Trophoblast cell (in vitro differentiated cells and primary cell): ENCODE data around the gene SMYD3.

ENCODE experiments used
- DNase-seq, 2 donors: peaks; one replicate each; pipeline ENCODE4 v3.0.0-alpha.2; 2016
- H2AFZ ChIP-seq: 2 replicates; pipeline ENCODE4 v1.6.1; 2013; ENCODE audit warnings: low read length, moderate library complexity, mild to moderate bottlenecking; ENCODE audit not compliant: insufficient read depth, poor library complexity
- H2AK5ac ChIP-seq: 2 replicates; pipeline ENCODE4 v1.6.1; 2013; ENCODE audit warnings: mild to moderate bottlenecking, low read length
- H2BK120ac ChIP-seq: 2 replicates; pipeline ENCODE4 v1.6.1; 2013; ENCODE audit warnings: low read length, mild to moderate bottlenecking, moderate library complexity; ENCODE audit not compliant: insufficient read depth, poor library complexity
- H2BK12ac ChIP-seq: 2 replicates; pipeline ENCODE4 v1.6.1; 2013; ENCODE audit warnings: mild to moderate bottlenecking, low read length, moderate library complexity
- H2BK5ac ChIP-seq: 2 replicates; pipeline ENCODE4 v1.6.1; 2013; ENCODE audit warnings: low read length, low read depth, moderate library complexity, mild to moderate bottlenecking; ENCODE audit not compliant: poor library complexity
- H3K14ac ChIP-seq: 2 replicates; pipeline ENCODE4 v1.6.1; 2013; ENCODE audit warnings: mild to moderate bottlenecking, low read length
- H3K18ac ChIP-seq: 2 replicates; pipeline ENCODE4 v1.6.1; 2013; ENCODE audit warnings: mild to moderate bottlenecking, low read length
- H3K23ac ChIP-seq: 2 replicates; pipeline ENCODE4 v1.6.1; 2013; ENCODE audit warnings: low read length
- H3K27ac ChIP-seq: 2 replicates; pipeline ENCODE4 v1.5.1; 2013; ENCODE audit warnings: low read depth, mild to moderate bottlenecking, inconsistent platforms, low read length, moderate library complexity
- H3K27me3 ChIP-seq: 2 replicates; pipeline ENCODE4 v1.6.1; 2013; ENCODE audit warnings: inconsistent platforms, mild to moderate bottlenecking, low read length, moderate library complexity; ENCODE audit not compliant: insufficient read depth
- H3K36me3 ChIP-seq, 2 experiments: 1 replicate in 1 of 2; 2 replicates in 1 of 2; pipeline ENCODE4 v1.6.1; 2013; ENCODE audit warnings: low read length in 2 of 2, mild to moderate bottlenecking in 2 of 2, moderate library complexity in 1 of 2; ENCODE audit not compliant: insufficient read depth in 2 of 2, control insufficient read depth in 1 of 2
- H3K4ac ChIP-seq: 2 replicates; pipeline ENCODE4 v1.6.1; 2013; ENCODE audit warnings: low read depth, mild to moderate bottlenecking, low read length, moderate library complexity
- H3K4me1 ChIP-seq, 2 experiments: 1 replicate in 1 of 2; 2 replicates in 1 of 2; pipeline ENCODE4 v1.6.1; 2013; ENCODE audit warnings: low read length in 2 of 2, mild to moderate bottlenecking in 2 of 2, moderate library complexity in 1 of 2; ENCODE audit not compliant: insufficient read depth in 2 of 2, control insufficient read depth in 1 of 2
- H3K4me2 ChIP-seq: 2 replicates; pipeline ENCODE4 v1.6.1; 2013; ENCODE audit warnings: inconsistent platforms, mild to moderate bottlenecking, low read length, moderate library complexity
- H3K4me3 ChIP-seq: 2 replicates; pipeline ENCODE4 v1.5.1; 2013; ENCODE audit warnings: mild to moderate bottlenecking, low read depth, low read length, inconsistent platforms
- H3K79me1 ChIP-seq: one replicate; pipeline ENCODE4 v1.6.1; 2013; ENCODE audit warnings: low read length
- H3K79me2 ChIP-seq: 2 replicates; pipeline ENCODE4 v1.6.1; 2013; ENCODE audit warnings: low read length, mild to moderate bottlenecking; ENCODE audit not compliant: control insufficient read depth, insufficient read depth, poor library complexity
- H3K9ac ChIP-seq: 2 replicates; pipeline ENCODE4 v1.6.1; 2013; ENCODE audit warnings: mild to moderate bottlenecking, low read length
- H3K9me3 ChIP-seq: 2 replicates; pipeline ENCODE4 v1.6.1; 2013; ENCODE audit warnings: low read depth, mild to moderate bottlenecking, control low read depth, inconsistent platforms, low read length; ENCODE audit not compliant: insufficient read depth
- H4K12ac ChIP-seq: 2 replicates; pipeline ENCODE4 v1.6.1; 2013; ENCODE audit warnings: low read depth, mild to moderate bottlenecking, low read length, moderate library complexity
- H4K8ac ChIP-seq: 2 replicates; pipeline ENCODE4 v1.6.1; 2013; ENCODE audit warnings: low read depth, mild to moderate bottlenecking, low read length, moderate library complexity
- H4K91ac ChIP-seq: one replicate; pipeline ENCODE4 v1.6.1; 2013; ENCODE audit warnings: low read depth, mild to moderate bottlenecking, low read length, moderate library complexity
- WGBS: extraction: QIAGEN DNeasy Blood & Tissue Kit; methylation state at CpG from one replicate; pipeline ENCODE4 v1.1.7; 2013; ENCODE audit warnings: missing lambda C conversion rate; ENCODE audit not compliant: insufficient read length, insufficient coverage; ENCODE audit errors: extremely low coverage; 5-methylcytosine and 5-hydroxymethylcytosine counted together

Gene SMYD3

GRCh38 chr1:246459221-246459620 lies 47.9 kb downstream of the SMYD3 start:
- Histone ChIP-seq H3K4me2 (no peak overlapping the region), H3K36me3 (no peaks in the 10 kb centered on the region), H3K4ac (no peak overlapping the region), H4K8ac (peak overlapping the region; percentile 13), H3K23ac (no peak overlapping the region), H2AK5ac (no peak overlapping the region), H2AFZ (no peak overlapping the region), H2BK5ac (no peak overlapping the region), H3K27ac (no peak overlapping the region), H4K12ac (no peak overlapping the region), H3K9ac (no peak overlapping the region), H3K18ac (no peak overlapping the region), H3K27me3 (no peaks in the 10 kb centered on the region), H3K9me3 (no peaks in the 10 kb centered on the region), H3K14ac (no peak overlapping the region), H3K79me1 (no peaks in the 10 kb centered on the region), H3K4me1 (peaks cover 0 to 3% of the 10 kb centered on the region in 2 experiments), H2BK120ac (no peak overlapping the region), H2BK12ac (no peak overlapping the region), H3K4me3 (no peak overlapping the region), H3K79me2 (no peaks in the 10 kb centered on the region), H4K91ac (no peak overlapping the region)
- no peak for DNase-seq
- no CpG with 5 or more reads among the region's 14 CpGs for WGBS

GRCh38 chr1:246455476-246455875 lies 51.6 kb downstream of the SMYD3 start:
- WGBS: no CpG with 5 or more reads among the region's 1 CpG
- Histone ChIP-seq H3K18ac (no peak overlapping the region), H3K4ac (no peak overlapping the region), H4K91ac (no peak overlapping the region), H2BK12ac (no peak overlapping the region), H3K79me1 (no peaks in the 10 kb centered on the region), H3K27ac (no peak overlapping the region), H3K9ac (no peak overlapping the region), H3K27me3 (no peaks in the 10 kb centered on the region), H4K12ac (no peak overlapping the region), H4K8ac (no peak overlapping the region), H3K4me1 (peaks cover 0 to 3% of the 10 kb centered on the region in 2 experiments), H3K36me3 (no peaks in the 10 kb centered on the region), H2AK5ac (no peak overlapping the region), H3K4me3 (no peak overlapping the region), H3K79me2 (no peaks in the 10 kb centered on the region), H3K14ac (no peak overlapping the region), H3K9me3 (no peaks in the 10 kb centered on the region), H3K4me2 (no peak overlapping the region), H2AFZ (no peak overlapping the region), H2BK5ac (no peak overlapping the region), H3K23ac (no peak overlapping the region), H2BK120ac (no peak overlapping the region)
- DNase-seq: no peak

- Histone ChIP-seq H4K91ac (no peak overlapping the region), H2AK5ac (no peak overlapping the region), H3K14ac (no peak overlapping the region), H4K8ac (no peak overlapping the region), H2AFZ (no peak overlapping the region), H3K4ac (no peak overlapping the region), H4K12ac (no peak overlapping the region), H2BK12ac (no peak overlapping the region), H3K79me2 (no peaks in the 10 kb centered on the region), H3K9me3 (no peaks in the 10 kb centered on the region), H3K4me1 (peaks cover 0 to 3% of the 10 kb centered on the region in 2 experiments), H3K36me3 (no peaks in the 10 kb centered on the region), H3K4me2 (no peak overlapping the region), H3K27me3 (no peaks in the 10 kb centered on the region), H3K9ac (no peak overlapping the region), H3K27ac (no peak overlapping the region), H2BK120ac (no peak overlapping the region), H3K23ac (no peak overlapping the region), H2BK5ac (no peak overlapping the region), H3K18ac (no peak overlapping the region), H3K4me3 (no peak overlapping the region), H3K79me1 (no peaks in the 10 kb centered on the region)
- DNase-seq: no peak
Observed at GRCh38 chr1:246454655-246455054, 52.4 kb downstream of the SMYD3 start.

GRCh38 chr1:246450611-246451251 lies 56.3 kb downstream of the SMYD3 start:
- Histone ChIP-seq H3K18ac (no peak overlapping the region), H2BK120ac (no peak overlapping the region), H2BK5ac (no peak overlapping the region), H3K27ac (no peak overlapping the region), H3K9ac (no peak overlapping the region), H3K27me3 (no peaks in the 10 kb centered on the region), H3K36me3 (no peaks in the 10 kb centered on the region), H3K23ac (no peak overlapping the region), H4K8ac (no peak overlapping the region), H3K79me2 (no peaks in the 10 kb centered on the region), H3K4me1 (peaks cover 0 to 1% of the 10 kb centered on the region in 2 experiments), H3K4me2 (no peak overlapping the region), H3K79me1 (peaks cover 10% of the 10 kb centered on the region), H2AFZ (no peak overlapping the region), H3K4me3 (no peak overlapping the region), H3K9me3 (no peaks in the 10 kb centered on the region), H2AK5ac (no peak overlapping the region), H2BK12ac (no peak overlapping the region), H4K12ac (no peak overlapping the region), H3K4ac (no peak overlapping the region), H4K91ac (no peak overlapping the region), H3K14ac (no peak overlapping the region)
- WGBS: no CpG with 5 or more reads among the region's 6 CpGs
- peak in 1 of 2 donors; percentile 63 for DNase-seq
